H9 (cell line): Measurements from ENCODE around the gene VPS54. TPM values are rescaled to one million over a fixed set of nuclear protein-coding genes. Genes with fewer than 3 reads are reported as not detected.
A peak's percentile ranks its signal among the peaks of the same experiment; 100 is the strongest.

Source experiments
- DNase-seq: peaks from one replicate; pipeline ENCODE4 v3.0.0-alpha.2; 2017
- H2AFZ ChIP-seq: one replicate; pipeline ENCODE4 v1.6.1; 2013; ENCODE audit warnings: mild to moderate bottlenecking, low read length, control low read depth, moderate library complexity
- H2AK5ac ChIP-seq: 2 replicates; pipeline ENCODE4 v1.6.1; 2013; ENCODE audit warnings: low read length, control low read depth, mixed read lengths; ENCODE audit not compliant: insufficient read length
- H2BK120ac ChIP-seq: one replicate; pipeline ENCODE4 v1.6.1; 2013; ENCODE audit warnings: low read depth, mild to moderate bottlenecking, low read length, control low read depth, inconsistent platforms; ENCODE audit not compliant: poor library complexity, severe bottlenecking
- H2BK12ac ChIP-seq: 2 replicates; pipeline ENCODE4 v1.6.1; 2013; ENCODE audit warnings: low read length, control low read depth, mixed read lengths, low read depth; ENCODE audit not compliant: insufficient read length
- H2BK15ac ChIP-seq: 2 replicates; pipeline ENCODE4 v1.6.1; 2013; ENCODE audit warnings: low read depth, low read length, control low read depth
- H2BK20ac ChIP-seq: one replicate; pipeline ENCODE4 v1.6.1; 2013; ENCODE audit warnings: low read depth, mild to moderate bottlenecking, low read length, control low read depth, inconsistent platforms; ENCODE audit not compliant: poor library complexity, severe bottlenecking
- H2BK5ac ChIP-seq: 2 replicates; pipeline ENCODE4 v1.6.1; 2013; ENCODE audit warnings: low read length, control low read depth, mixed read lengths; ENCODE audit not compliant: insufficient read length
- H3K14ac ChIP-seq: 2 replicates; pipeline ENCODE4 v1.6.1; 2013; ENCODE audit warnings: low read length, control low read depth; ENCODE audit not compliant: insufficient read depth
- H3K18ac ChIP-seq: 2 replicates; pipeline ENCODE4 v1.6.1; 2013; ENCODE audit warnings: low read depth, mild to moderate bottlenecking, mixed read lengths, low read length, control low read depth; ENCODE audit not compliant: insufficient read length
- H3K23ac ChIP-seq: 2 replicates; pipeline ENCODE4 v1.6.1; 2013; ENCODE audit warnings: low read length, control low read depth, mixed read lengths, low read depth; ENCODE audit not compliant: insufficient read length
- H3K23me2 ChIP-seq: 2 replicates; pipeline ENCODE4 v1.6.1; 2013; ENCODE audit warnings: low read depth, mild to moderate bottlenecking, mixed read lengths, low read length, control low read depth; ENCODE audit not compliant: insufficient read length, poor library complexity, severe bottlenecking
- H3K27ac ChIP-seq: 2 replicates; pipeline ENCODE4 v1.5.1; 2013; ENCODE audit warnings: low read length, control low read depth, mixed read lengths, low read depth; ENCODE audit not compliant: insufficient read length
- H3K27me3 ChIP-seq: 2 replicates; pipeline ENCODE4 v1.6.1; 2013; ENCODE audit warnings: low read length, control low read depth, inconsistent platforms; ENCODE audit not compliant: insufficient read depth
- H3K4ac ChIP-seq: 2 replicates; pipeline ENCODE4 v1.6.1; 2013; ENCODE audit warnings: low read depth, mild to moderate bottlenecking, control low read depth, inconsistent platforms, low read length, moderate library complexity
- H3K4me1 ChIP-seq: 2 replicates; pipeline ENCODE4 v1.6.1; 2013; ENCODE audit warnings: low read length, control low read depth, inconsistent platforms; ENCODE audit not compliant: insufficient read depth
- H3K4me2 ChIP-seq: 2 replicates; pipeline ENCODE4 v1.6.1; 2013; ENCODE audit warnings: low read length, control low read depth, mixed read lengths; ENCODE audit not compliant: insufficient read length, insufficient read depth
- H3K56ac ChIP-seq: 2 replicates; pipeline ENCODE4 v1.6.1; 2013; ENCODE audit warnings: low read depth, mild to moderate bottlenecking, mixed read lengths, low read length, control low read depth; ENCODE audit not compliant: insufficient read length
- H3K79me1 ChIP-seq: 2 replicates; pipeline ENCODE4 v1.6.1; 2013; ENCODE audit warnings: low read depth, mild to moderate bottlenecking, moderate library complexity, low read length, control low read depth, inconsistent platforms; ENCODE audit not compliant: insufficient read depth, poor library complexity, severe bottlenecking
- H3K79me2 ChIP-seq: 2 replicates; pipeline ENCODE4 v1.6.1; 2013; ENCODE audit warnings: low read length, control low read depth, inconsistent platforms; ENCODE audit not compliant: insufficient read depth
- H3K9ac ChIP-seq: 2 replicates; pipeline ENCODE4 v1.6.1; 2013; ENCODE audit warnings: low read length, control low read depth, mixed read lengths; ENCODE audit not compliant: insufficient read length; ENCODE audit errors: extremely low read depth
- H3K9me3 ChIP-seq: one replicate; pipeline ENCODE4 v1.6.1; 2013; ENCODE audit warnings: low read depth, low read length, inconsistent platforms; ENCODE audit not compliant: control insufficient read depth
- H3T11ph ChIP-seq: one replicate; pipeline ENCODE4 v1.6.1; 2013; ENCODE audit warnings: mild to moderate bottlenecking, low read length, control low read depth, inconsistent platforms
- H4K20me1 ChIP-seq: one replicate; pipeline ENCODE4 v1.6.1; 2013; ENCODE audit not compliant: control insufficient read depth, insufficient read length, insufficient read depth
- H4K5ac ChIP-seq: 2 replicates; pipeline ENCODE4 v1.6.1; 2013; ENCODE audit warnings: low read depth, mild to moderate bottlenecking, mixed read lengths, low read length, control low read depth; ENCODE audit not compliant: insufficient read length
- H4K8ac ChIP-seq: replicated peaks from 2 replicates; pipeline ENCODE4 v1.6.1; 2013; ENCODE audit warnings: low read length, control low read depth, mixed read lengths, low read depth; ENCODE audit not compliant: insufficient read length
- H4K91ac ChIP-seq: 2 replicates; pipeline ENCODE4 v1.6.1; 2013; ENCODE audit warnings: low read depth, mild to moderate bottlenecking, moderate library complexity, mixed read lengths, low read length, control low read depth; ENCODE audit not compliant: insufficient read length
- H3K27ac Mint-ChIP-seq, 3 experiments: 2 replicates in 2 of 3; 3 replicates in 1 of 3; pipeline ENCODE4 v1.8.0; 2020 to 2021; ENCODE audit warnings: mixed read lengths in 3 of 3, mild to moderate bottlenecking in 1 of 3, moderate library complexity in 1 of 3
- H3K27me3 Mint-ChIP-seq: 2 replicates; pipeline ENCODE4 v1.8.0; 2021; ENCODE audit warnings: low read depth, mild to moderate bottlenecking, moderate library complexity, mixed read lengths
- H3K36me3 Mint-ChIP-seq, 3 experiments: 2 replicates in 2 of 3; 3 replicates in 1 of 3; pipeline ENCODE4 v1.8.0; 2020 to 2021; ENCODE audit warnings: low read depth in 3 of 3, mixed read lengths in 3 of 3; ENCODE audit not compliant: insufficient read depth in 1 of 3
- H3K4me1 Mint-ChIP-seq, 2 experiments: 2 replicates each; pipeline ENCODE4 v1.8.0; 2020; ENCODE audit warnings: mixed read lengths in 2 of 2
- H3K4me3 Mint-ChIP-seq, 2 experiments: 2 replicates in 1 of 2; 3 replicates in 1 of 2; pipeline ENCODE4 v1.8.0; 2020 to 2021; ENCODE audit warnings: mild to moderate bottlenecking in 2 of 2, mixed read lengths in 2 of 2, moderate library complexity in 1 of 2
- H3K9me3 Mint-ChIP-seq, 2 experiments: 2 replicates in 1 of 2; 3 replicates in 1 of 2; pipeline ENCODE4 v1.8.0; 2020; ENCODE audit warnings: mild to moderate bottlenecking in 2 of 2, mixed read lengths in 2 of 2, moderate library complexity in 1 of 2
- WGBS: extraction: QIAGEN DNeasy Blood & Tissue Kit; methylation state at CpG from one replicate; pipeline ENCODE4 v1.1.7; 2013; ENCODE audit warnings: missing lambda C conversion rate, low lambda C conversion rate, mixed read lengths; ENCODE audit not compliant: insufficient read length; ENCODE audit errors: extremely low coverage; 5-methylcytosine and 5-hydroxymethylcytosine counted together
- total RNA-seq: library from RNA; stranded (reverse); gene quantifications from 2 replicates; pipeline ENCODE4 v1.2.1, GENCODE V29; 2021
- TF ChIP-seq, protein P1 (sequence below): fragments of 200-600 bp; sonication (generic); conservative IDR thresholded peaks from 3 replicates; pipeline ENCODE4 v1.8.0; 2021; ENCODE audit warnings: antibody characterized with exemption, mild to moderate bottlenecking

VPS54 gene
- total RNA-seq, 1 experiment from 2014 or later: 13.4 TPM

DNA sequence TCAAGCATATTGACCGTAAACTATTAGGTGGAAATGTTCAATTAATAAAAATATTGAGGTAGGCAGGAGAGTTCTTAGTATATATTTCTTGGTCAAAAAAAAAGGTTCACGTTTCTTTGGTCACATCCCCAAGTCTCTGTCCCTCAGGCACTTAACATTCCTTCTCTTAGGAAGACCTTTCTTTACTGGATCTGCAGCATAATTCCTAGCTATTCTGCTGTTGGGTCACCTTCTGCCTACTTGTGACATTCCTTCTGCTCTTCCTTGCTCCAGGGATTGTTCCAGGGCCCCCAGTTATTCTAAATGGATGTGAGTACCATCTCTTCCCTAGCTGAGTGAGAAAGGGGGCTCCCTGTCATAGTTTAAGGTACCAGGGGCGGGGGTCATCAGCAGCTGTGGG is 173.4 kb downstream of the VPS54 start:
- Histone ChIP-seq H3T11ph (no peak overlapping the region), H3K79me2 (peaks cover 50% of the 10 kb centered on the region), H3K9ac (peak overlapping the region; percentile 89), H4K5ac (no peak overlapping the region), H3K23ac (no peak overlapping the region), H2BK12ac (no peak overlapping the region), H2BK20ac (no peak overlapping the region), H2AFZ (no peak overlapping the region), H2BK120ac (no peak overlapping the region), H2BK5ac (peak overlapping the region; percentile 27), H4K8ac (no peak overlapping the region), H3K18ac (no peak overlapping the region), H4K91ac (no peak overlapping the region), H3K27me3 (no peaks in the 10 kb centered on the region), H3K9me3 (no peaks in the 10 kb centered on the region), H3K14ac (0 out of 2 replicates have a peak overlapping the region, but pooled peaks have one; percentile 27), H3K4me2 (peak overlapping the region; percentile 99), H3K27ac (peak overlapping the region; percentile 86), H3K56ac (no peak overlapping the region), H3K23me2 (peaks cover 10% of the 10 kb centered on the region), H2BK15ac (no peak overlapping the region), H2AK5ac (no peak overlapping the region), H4K20me1 (no peaks in the 10 kb centered on the region), H3K79me1 (no peaks in the 10 kb centered on the region), H3K4ac (no peak overlapping the region), H3K4me1 (no peaks in the 10 kb centered on the region)
- peak overlapping the region; percentile 92 to 100 (median 95) for H3K27ac Mint-ChIP-seq
- TF ChIP-seq, protein P1, sequence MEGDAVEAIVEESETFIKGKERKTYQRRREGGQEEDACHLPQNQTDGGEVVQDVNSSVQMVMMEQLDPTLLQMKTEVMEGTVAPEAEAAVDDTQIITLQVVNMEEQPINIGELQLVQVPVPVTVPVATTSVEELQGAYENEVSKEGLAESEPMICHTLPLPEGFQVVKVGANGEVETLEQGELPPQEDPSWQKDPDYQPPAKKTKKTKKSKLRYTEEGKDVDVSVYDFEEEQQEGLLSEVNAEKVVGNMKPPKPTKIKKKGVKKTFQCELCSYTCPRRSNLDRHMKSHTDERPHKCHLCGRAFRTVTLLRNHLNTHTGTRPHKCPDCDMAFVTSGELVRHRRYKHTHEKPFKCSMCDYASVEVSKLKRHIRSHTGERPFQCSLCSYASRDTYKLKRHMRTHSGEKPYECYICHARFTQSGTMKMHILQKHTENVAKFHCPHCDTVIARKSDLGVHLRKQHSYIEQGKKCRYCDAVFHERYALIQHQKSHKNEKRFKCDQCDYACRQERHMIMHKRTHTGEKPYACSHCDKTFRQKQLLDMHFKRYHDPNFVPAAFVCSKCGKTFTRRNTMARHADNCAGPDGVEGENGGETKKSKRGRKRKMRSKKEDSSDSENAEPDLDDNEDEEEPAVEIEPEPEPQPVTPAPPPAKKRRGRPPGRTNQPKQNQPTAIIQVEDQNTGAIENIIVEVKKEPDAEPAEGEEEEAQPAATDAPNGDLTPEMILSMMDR: no peak
- peak overlapping the region; percentile 99 to 100 for H3K4me3 Mint-ChIP-seq
- H3K4me1 Mint-ChIP-seq: peaks cover 60 to 63% of the 10 kb centered on the region in 2 experiments
- no peak for DNase-seq
- H3K36me3 Mint-ChIP-seq: peaks cover 33 to 56% (median 51%) of the 10 kb centered on the region in 3 experiments
- WGBS: no CpG with 5 or more reads among the region's 3 CpGs
- no peaks in the 10 kb centered on the region for H3K27me3 Mint-ChIP-seq
- peaks cover 2% of the 10 kb centered on the region in 2 experiments; a peak in 2 of 5 replicates for H3K9me3 Mint-ChIP-seq
